Measurements from ENCODE around the gene ARF5.

ARF5 gene

GRCh38 chr7:127635659-127636285 is 47.6 kb downstream of the ARF5 start:
- Mint-ChIP-seq H3K27ac (no peak overlapping the region), H3K9me3 (no peaks in the 10 kb centered on the region), H3K4me3 (no peak overlapping the region), H3K36me3 (ENCODE audit: low read depth) (no peaks in the 10 kb centered on the region), H3K4me1 (ENCODE audit: low read depth) (peaks cover 11% of the 10 kb centered on the region), H3K27me3 (peaks cover 1% of the 10 kb centered on the region)
- intact Hi-C loops (cut with micrococcal nuclease): no loop called here

DNA sequence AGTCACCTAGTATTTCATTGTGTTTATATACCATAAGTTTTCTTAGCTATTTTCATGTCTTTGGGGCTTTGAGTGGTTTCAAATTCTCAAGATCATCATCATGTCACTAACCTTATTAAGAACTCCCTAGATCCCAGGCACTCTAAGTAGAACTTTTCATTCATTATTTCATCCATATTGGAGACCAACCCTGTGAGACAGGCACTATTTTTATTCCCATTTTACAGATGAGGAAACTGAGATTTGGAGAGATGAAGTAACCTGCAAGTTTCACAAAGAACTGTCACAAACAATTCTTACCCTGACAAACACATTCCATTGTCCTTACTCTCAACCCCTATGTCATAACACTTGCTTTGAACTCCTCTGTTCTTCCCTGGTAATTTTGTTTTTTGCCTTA is 50.0 kb downstream of the ARF5 start:
- Mint-ChIP-seq H3K27ac (no peak overlapping the region), H3K27me3 (no peaks in the 10 kb centered on the region), H3K4me3 (no peak overlapping the region), H3K9me3 (no peaks in the 10 kb centered on the region), H3K4me1 (ENCODE audit: low read depth) (peaks cover 11% of the 10 kb centered on the region), H3K36me3 (ENCODE audit: low read depth) (no peaks in the 10 kb centered on the region)
- intact Hi-C loops (cut with micrococcal nuclease): no loop called here

Measured in dendritic cell treated with granulocyte-macrophage colony-stimulating factor and Interleukin-4, amounts not matched to agents 40 ng/mL and 50 ng/mL, for 4 days (primary cell).